ENCODE results near the gene MS4A7.

The MS4A7 gene

DNA sequence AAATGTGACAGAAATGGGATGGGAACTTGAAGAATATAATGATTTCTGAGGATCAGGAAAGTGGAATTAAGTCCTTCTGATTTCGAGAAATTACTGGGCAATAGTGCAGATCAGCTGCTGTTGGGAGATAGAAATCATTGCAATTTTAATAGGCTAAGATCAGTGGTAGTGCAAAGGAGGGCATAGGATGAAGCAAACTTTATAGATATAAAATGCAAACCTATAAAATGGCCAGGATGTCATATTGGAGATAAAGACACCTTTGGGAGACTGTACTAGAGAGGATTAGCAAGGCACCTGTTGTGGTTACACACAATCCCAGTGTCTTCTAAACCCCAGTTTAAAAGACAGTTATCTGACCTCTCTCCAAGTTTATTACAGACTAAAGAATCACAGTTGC is 6.5 kb upstream of the MS4A7 start:
- no peak for DNase-seq

DNA sequence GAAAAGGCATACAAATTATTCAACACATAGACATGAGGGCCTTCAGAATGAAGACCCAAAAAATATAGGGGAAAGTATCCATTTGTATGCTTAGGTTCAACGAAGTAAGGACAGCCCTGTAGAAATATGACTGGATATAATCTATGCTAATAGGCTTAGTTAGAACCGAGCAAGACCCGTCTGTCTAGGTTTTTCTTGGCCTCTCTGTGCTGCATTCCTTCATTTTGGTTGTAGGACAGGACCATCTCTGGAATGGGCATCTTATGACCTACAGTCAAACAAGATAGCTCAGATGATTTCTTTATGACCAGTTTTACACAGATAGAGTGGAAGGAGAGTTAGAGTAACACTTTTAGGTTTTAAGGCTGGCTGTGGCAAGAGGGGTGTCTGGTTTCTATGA is 5.6 kb upstream of the MS4A7 start:
- DNase-seq: no peak

DNA sequence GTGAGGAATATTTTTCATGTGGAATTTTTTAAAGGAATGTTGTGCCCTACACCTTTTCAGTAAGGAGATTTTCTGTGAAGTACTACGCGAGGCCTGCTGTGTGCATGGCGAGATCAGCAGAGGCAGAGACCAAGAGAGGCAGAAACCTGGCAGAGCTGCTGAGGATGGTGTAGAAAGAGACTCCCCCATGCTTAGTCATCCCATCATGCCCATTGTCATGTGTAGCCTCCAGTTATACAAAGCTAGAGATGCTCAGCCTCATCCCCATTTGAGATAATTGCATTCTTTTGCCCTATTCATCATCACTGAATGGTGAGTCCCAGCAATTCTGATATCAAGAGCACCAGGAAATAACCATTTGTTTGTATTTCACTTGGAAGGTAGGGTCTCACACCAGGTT is 3.0 kb upstream of the MS4A7 start:
- DNase-seq: no peak

DNA sequence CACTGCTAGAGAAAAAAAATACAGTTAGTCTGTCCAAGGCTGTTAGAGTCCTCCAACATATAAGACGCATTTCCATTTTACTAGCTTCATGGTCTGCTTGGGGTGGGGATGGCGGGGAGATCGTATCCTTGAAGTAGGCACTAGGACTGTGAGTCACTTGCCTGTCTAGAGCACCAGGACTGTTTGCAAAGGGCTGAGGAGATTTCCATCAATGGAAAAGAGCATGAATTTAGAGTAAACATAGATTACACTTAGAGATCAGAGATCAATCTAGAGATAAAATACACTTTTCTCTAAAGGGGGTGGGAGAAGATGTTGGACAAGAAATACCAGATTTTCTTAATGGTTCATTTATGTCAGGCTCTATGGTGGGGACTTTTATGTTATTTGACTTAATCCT is 1.7 kb upstream of the MS4A7 start:
- DNase-seq: no peak

DNA sequence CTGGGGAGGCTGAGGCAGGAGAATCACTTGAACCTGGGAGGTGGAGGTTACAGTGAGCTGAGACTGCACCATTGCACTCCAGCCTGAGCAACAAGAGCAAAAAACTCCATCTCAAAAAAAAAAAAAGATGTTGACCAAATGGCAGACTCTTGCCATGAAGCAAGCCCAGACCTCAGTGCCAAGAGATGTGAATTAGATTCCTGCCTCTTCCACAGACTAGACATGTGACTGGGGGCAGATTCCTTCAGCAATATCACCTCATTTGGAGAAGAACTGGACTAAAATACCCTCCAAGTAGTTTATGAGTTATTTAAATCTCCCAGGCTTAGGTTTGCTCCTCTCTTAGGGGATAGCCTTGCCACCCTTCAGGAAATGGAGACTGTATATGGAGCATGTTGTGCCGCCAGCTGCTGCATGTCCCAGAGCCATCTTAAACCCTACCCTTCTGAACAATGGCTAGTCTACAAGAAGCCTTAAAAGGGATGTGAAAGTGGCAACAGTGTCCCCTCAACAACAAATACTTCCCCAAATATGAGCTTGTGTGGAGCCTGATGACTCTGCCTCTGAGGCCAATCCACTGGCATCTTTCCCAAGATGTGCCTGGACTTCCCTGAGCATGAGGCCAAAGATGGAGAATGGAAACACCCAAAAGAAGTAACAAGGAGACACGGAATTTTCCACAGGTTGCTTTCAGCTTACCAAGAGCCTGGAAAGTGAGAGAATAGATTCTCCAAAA is 763 bp upstream of the MS4A7 start:
- no peak for DNase-seq

DNA sequence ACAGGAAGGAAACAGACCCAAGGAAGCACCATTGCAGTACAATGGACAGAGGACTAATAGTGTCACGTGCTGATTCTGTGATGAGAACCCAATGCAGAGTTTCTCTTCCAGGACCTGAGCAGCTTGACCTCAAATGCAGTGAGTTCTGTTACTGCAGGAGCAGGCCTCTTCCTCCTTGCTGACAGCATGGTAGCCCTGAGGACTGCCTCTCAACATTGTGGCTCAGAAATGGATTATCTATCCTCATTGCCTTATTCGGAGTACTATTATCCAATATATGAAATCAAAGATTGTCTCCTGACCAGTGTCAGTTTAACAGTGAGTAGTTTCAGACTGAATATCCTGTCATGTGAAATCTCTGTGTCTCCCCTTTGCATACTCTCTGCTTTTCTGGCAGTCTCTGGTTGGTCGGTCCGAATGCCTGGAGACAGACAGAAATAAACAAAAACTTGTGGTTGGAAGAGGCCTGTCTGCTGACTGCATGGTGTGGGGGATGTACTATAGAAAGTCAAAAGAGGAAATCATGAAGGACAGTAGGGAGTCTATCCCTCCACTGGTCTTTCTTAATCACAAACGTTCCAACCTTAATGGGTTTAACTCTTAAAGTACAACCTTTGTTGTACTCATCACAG is 11.1 kb downstream of the MS4A7 start:
- DNase-seq: no peak

DNA sequence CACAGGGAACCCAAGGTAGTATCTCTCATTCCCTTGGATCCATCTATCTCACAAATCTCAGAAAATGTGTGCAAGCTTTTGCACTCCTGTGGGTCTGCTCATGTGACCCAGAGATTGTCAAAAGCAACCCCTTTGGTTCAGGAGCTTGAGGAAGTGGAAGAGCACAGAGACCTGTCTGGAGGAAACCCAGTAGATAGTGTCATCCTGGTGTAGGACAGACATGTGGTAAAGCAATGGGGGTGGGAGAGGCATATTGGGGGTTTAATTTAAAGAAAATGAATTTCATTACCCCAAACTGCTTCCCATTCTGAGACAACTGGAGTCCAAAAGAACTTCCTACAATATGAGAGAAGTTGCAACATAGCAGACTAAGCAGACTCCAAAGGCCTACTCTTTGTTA is 12.1 kb downstream of the MS4A7 start:
- no peak for DNase-seq

DNA sequence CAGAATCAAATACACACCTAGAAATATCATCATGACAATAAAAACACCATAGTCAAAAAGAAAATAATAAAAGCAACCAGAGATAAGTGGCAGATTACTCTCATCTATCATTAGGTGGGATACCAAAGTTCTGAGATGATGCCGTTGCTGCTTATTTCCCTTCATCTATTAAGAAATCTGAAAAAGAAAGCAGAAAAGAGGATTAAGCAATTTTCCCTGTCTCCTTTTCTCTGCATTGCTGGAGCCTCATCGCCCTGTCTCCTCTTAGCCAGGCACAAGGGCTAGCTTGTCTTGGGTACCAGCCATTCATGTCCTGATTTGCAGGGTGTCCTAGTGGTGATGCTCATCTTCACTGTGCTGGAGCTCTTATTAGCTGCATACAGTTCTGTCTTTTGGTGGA is 14.0 kb downstream of the MS4A7 start:
- no peak for DNase-seq

DNA sequence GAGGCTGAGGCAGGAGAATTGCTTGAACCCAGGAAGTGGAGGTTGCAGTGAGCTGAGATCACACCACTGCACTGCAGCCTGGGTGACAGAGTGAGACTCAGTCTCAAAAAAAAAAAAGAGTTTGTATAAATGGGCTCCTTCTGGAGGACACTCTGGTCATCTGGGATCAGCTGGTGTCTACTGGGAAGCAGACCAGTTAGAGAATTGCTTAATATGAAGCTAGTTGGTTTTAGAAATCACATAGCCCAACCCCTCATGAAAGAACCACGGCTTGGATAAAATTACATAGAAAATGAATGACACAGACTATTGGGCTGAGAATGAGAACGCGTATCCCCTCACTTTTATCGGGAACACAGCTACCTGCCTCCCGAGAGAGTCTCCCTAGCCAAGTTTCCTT is 14.7 kb downstream of the MS4A7 start:
- DNase-seq: no peak

DNA sequence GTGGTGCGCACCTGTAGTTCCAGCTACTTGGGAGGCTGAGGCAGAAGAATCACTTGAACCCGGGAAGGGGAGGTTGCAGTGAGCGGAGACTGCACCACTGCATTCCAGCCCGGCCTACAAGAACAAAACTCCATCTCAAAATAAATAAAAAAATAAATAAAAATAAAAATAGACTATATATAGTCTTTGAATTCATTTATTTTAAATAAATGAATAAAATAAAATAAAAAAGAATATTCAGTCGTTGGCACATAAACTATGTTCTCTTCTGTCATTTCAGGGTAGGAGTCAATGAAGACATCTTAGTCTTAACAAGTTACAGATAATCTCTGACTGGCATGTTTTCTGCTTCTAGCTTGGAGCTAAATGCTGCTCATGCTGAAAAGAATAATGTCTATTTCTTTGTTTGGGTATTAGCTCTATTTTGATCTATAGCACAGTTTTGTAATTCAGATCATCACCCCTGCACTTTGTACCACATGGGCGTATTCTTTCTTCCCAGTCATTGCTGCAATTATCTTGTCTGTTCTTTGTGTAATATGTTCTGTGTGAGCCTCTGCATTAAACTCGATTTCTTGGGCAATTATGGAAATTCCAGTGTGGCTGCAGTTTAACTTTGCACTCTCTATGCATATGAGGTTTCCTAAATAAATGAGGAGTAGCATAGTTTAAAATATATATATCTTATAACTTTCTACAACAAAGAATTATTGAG is 16.5 kb downstream of the MS4A7 start:
- no peak for DNase-seq

DNA sequence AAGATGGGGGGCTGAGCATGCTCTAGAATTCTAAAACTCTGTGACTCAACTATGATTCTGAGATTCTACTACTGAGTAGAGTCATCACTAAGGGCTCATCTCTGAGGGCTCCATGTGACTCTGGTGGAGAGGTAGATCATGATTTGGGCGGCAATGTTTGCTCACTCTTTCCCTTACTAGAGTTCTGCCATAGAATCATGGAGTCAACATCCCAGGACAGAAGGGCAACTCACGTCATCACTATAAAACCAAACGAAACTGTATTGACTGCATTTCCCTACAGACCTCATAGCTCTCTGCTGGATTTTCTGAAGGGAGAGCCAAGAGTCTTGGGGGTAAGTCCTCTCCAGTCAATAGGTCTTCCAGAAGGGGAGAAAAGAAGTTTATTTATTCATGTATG is 18.1 kb downstream of the MS4A7 start, which contains the start of gene MS4A14:
TSS of gene MS4A14 (plus strand) at position 78 of the 400 bp plus-strand sequence. CDS start at position 198, 120 bp downstream.
- no peak for DNase-seq

DNA sequence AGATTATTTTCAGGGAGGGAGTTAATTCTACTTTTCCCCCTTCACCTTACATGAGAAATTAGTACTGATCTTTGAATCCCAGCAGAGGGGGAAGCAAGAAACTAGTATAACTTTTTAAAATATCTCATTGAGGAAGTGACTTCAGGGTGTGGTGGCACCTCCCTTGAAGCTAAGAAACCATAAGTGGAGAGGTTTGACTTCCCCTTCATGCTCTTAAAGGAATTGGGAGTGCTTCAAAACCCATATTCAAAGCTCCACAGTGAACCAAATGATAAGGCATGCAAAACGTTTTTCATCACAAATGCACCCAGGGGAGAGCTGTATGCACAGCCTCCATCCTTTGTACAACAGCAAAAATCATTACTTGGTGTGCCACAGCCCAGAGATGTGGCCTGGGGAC is 18.5 kb downstream of the MS4A7 start:
- DNase-seq: no peak

DNA sequence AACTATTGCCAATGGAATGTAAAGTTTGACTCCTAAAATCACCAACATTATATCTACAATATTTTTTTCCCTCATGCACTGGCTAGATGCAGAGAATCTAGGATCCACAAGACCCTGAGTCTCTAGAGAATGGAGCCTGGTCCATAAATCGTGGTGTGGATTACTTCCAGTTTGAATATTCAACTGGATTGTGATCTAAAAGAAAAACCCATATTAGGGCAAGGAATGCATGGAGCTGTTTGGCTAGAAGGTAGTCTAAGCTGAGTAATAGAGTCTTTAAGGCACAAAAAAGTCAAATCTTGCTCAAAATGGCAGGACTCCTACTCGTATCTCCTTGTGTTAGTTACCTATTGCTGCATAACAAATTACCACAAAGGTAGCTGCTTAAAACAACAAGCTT is 41.7 kb downstream of the MS4A7 start:
- DNase-seq: no peak

DNA sequence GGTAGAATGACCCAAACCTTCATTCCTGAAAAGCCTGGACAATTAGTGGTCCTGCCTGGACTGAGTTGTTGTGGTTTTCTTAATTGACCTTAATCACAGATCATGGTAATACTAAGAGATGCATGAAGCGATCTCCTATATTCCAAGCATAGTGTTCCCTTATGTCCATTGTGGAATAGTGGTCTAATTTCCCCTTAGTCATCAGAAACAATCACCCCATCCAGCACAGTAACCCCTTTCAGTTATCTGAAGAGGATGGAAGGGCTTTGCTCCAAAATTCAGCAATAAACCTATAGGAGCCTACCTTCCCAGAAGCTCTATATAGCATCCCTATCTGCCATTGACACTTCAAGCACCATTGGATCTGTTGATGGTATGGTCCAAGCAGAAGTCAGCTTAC is 44.3 kb downstream of the MS4A7 start:
- no peak for DNase-seq

DNA sequence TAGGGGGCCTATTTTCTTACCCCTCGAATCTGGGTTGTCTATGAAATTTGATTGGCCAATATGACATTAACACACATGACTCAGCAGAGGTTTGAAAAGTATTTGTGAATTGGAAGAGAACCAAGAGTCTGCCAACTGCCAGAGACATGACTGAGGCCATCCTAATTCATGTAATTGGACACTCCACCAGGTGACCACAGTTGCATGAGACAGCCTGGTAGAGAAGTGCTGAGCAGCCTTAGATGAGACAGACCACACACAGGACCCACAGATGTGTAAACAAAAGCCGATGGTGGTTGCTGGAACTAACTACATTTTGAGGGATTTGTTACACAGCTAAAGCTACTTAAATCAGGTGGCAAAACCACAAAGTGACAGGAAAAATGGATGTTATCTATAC is 50.2 kb downstream of the MS4A7 start:
- no peak for DNase-seq

DNA sequence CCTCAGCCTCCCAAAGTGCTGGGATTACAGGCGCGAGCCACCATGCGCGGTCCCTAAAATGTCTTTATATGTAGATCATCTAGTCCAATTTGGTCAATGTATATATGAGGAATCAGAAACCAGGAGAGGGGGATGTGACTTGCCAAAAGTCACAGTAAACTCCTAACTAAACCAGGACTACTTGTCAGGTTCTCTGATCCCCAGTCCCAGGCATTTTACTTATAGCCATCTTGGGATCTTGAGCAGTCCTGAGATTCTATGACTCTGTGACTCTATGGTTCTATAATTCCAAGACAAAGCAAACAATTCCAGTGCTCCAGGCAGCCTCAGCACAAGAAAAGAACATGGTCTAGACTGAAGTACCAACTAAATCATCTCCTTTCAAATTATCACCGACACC is 50.9 kb downstream of the MS4A7 start, which contains the start of gene MS4A5:
TSS of gene MS4A5 (plus strand) at position 301 of the 400 bp plus-strand sequence. CDS start 103 bp downstream, outside the sequence.
- DNase-seq: no peak

DNA sequence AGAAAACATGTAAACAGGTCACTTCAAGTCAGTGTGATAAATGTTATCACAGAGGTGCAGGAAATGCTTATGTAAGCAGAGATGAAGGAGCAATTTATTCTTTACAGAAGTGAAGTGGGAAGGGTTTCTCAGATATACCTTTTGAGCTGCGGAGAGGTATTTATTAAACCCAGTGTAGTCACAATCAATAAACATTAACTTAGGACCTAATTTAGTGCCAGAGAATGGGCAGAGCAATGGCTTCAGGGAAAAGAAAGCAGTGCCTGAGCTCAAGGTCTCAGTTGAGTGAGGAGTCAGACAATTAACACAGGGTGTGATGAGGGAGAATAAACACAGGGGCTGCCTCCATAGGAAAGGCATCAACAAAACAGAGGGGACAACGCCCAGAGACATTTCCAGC is 52.9 kb downstream of the MS4A7 start:
- no peak for DNase-seq

DNA sequence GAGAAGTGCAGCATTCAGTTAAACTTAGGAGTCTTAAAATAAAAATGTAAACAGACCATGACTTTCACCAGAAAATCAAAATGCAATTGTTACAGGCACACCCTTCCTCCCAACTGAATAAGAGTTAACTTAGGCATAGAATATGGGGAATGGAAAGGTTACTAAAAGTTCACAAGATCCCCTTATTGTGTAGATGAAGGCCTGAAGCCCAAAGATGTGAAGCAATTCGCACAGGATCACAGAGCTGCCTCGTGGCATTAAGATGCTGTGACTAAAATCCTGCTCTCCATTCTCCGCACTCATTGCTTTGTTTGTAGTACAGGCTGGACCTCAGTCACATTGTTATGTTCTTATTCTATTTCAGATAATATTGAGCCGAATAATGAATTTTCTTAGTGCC is 55.1 kb downstream of the MS4A7 start:
- DNase-seq: no peak
